Daoy (cell line): ENCODE measurements around the gene MTARC1. TPM values are rescaled to one million over a fixed set of nuclear protein-coding genes. Genes with fewer than 3 reads are reported as not detected.
A peak's percentile ranks its signal among the peaks of the same experiment; 100 is the strongest.

Experiments used
- DNase-seq: peaks from one replicate; pipeline ENCODE4 v3.0.0-alpha.2; 2015; ENCODE audit warnings: low read depth
- total RNA-seq: library from RNA; depleted of rRNA; stranded (reverse); fragments of >200 nt; shearing (Covaris generic); gene quantifications from 2 replicates; pipeline ENCODE4 v1.2.3, GENCODE V29; 2014

Gene MTARC1
- total RNA-seq, 1 experiment from 2014 or later = 3.9 TPM

- no peak for DNase-seq
These were observed 19.7 kb downstream of the MTARC1 start for GRCh38 chr1:220806408-220806807.

- DNase-seq = no peak
These were observed 21.0 kb downstream of the MTARC1 start for GRCh38 chr1:220807726-220808125.

GRCh38 chr1:220808345-220809186, 21.9 kb downstream of the MTARC1 start:
- DNase-seq = peak; percentile 70

GRCh38 chr1:220809187-220809550, 22.5 kb downstream of the MTARC1 start:
- no peak for DNase-seq

GRCh38 chr1:220809704-220810103, 23.0 kb downstream of the MTARC1 start:
- no peak for DNase-seq

GRCh38 chr1:220810179-220810653, 23.5 kb downstream of the MTARC1 start:
- peak; percentile 81 for DNase-seq

- DNase-seq = no peak
These were observed 24.2 kb downstream of the MTARC1 start for GRCh38 chr1:220810963-220811362.

GRCh38 chr1:220811695-220812094, 25.0 kb downstream of the MTARC1 start:
- DNase-seq = no peak

GRCh38 chr1:220812308-220812707, 25.6 kb downstream of the MTARC1 start:
- no peak for DNase-seq

GRCh38 chr1:220813013-220813412, 26.3 kb downstream of the MTARC1 start:
- DNase-seq = peak; percentile 68

- no peak for DNase-seq
These were observed 28.7 kb downstream of the MTARC1 start for GRCh38 chr1:220815409-220815808.

- no peak for DNase-seq
These were observed 31.2 kb downstream of the MTARC1 start for GRCh38 chr1:220817907-220818306.

- DNase-seq = peak; percentile 59
These were observed 31.9 kb downstream of the MTARC1 start for GRCh38 chr1:220818421-220819173.

- no peak for DNase-seq
These were observed 32.8 kb downstream of the MTARC1 start for GRCh38 chr1:220819467-220820026.

GRCh38 chr1:220824031-220824989, 37.6 kb downstream of the MTARC1 start:
- no peak for DNase-seq

- no peak for DNase-seq
These were observed 39.3 kb downstream of the MTARC1 start for GRCh38 chr1:220825819-220826551.

GRCh38 chr1:220826729-220827128, 40.0 kb downstream of the MTARC1 start:
- DNase-seq = no peak

GRCh38 chr1:220827445-220828178, 40.9 kb downstream of the MTARC1 start:
- no peak for DNase-seq

GRCh38 chr1:220828179-220828490, 41.4 kb downstream of the MTARC1 start:
- DNase-seq = no peak

- DNase-seq = no peak
These were observed 42.4 kb downstream of the MTARC1 start for GRCh38 chr1:220828950-220829586.
